Upper lobe of left lung (tissue), 4 donors: ENCODE measurements around the gene ATG2B.

Experiments
- POLR2A ChIP-seq, 4 donors: fragments of 450-650 bp; IDR thresholded peaks; one replicate each; pipeline ENCODE4 v1.5.1; 2016 to 2017; ENCODE audit warnings: antibody characterized with exemption in 4 of 4, mild to moderate bottlenecking in 2 of 4
- TF ChIP-seq, protein P1 (sequence below), 6 experiments: fragments of 450-650 bp in 4 of 6; fragments of 200-600 bp in 2 of 6; sonication (generic) in 2 of 6; IDR thresholded peaks; one replicate each; pipeline ENCODE4 v1.5.1; 2016 to 2019; ENCODE audit warnings: antibody characterized with exemption in 6 of 6

DNA sequence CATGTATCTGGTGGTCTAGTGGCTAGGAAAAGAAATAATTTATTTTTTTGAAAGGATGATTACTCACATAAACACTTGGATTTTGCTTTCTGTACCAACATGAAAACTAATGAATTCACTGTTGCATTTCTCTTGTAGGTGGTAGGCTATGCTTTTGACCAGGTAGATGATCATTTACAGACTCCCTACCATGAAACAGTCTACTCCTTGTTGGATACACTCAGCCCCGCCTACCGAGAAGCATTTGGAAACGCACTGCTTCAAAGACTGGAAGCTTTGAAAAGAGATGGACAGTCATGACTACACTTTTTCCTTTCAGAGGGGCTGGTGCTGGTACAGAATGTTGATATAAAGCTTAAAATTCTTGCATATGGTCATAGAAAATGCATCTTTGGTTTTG, 22.2 kb upstream of the ATG2B start:
- TF ChIP-seq POLR2A (IDR thresholded peaks at IDR 0.05): no peak
- TF ChIP-seq, protein P1, sequence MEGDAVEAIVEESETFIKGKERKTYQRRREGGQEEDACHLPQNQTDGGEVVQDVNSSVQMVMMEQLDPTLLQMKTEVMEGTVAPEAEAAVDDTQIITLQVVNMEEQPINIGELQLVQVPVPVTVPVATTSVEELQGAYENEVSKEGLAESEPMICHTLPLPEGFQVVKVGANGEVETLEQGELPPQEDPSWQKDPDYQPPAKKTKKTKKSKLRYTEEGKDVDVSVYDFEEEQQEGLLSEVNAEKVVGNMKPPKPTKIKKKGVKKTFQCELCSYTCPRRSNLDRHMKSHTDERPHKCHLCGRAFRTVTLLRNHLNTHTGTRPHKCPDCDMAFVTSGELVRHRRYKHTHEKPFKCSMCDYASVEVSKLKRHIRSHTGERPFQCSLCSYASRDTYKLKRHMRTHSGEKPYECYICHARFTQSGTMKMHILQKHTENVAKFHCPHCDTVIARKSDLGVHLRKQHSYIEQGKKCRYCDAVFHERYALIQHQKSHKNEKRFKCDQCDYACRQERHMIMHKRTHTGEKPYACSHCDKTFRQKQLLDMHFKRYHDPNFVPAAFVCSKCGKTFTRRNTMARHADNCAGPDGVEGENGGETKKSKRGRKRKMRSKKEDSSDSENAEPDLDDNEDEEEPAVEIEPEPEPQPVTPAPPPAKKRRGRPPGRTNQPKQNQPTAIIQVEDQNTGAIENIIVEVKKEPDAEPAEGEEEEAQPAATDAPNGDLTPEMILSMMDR (IDR thresholded peaks at IDR 0.05): no peak
